Mesothelial cell of epicardium (in vitro differentiated cells): ENCODE data around the gene TYRP1. TPM values are rescaled to one million over a fixed set of nuclear protein-coding genes. Genes with fewer than 3 reads are reported as not detected.

Experiments
- DNase-seq, 2 experiments: peaks; one replicate each; pipeline ENCODE4 v3.0.0; 2021; ENCODE audit warnings: low spot score in 2 of 2; ENCODE audit not compliant: unreplicated experiment in 2 of 2
- H3K27ac Mint-ChIP-seq: 2 replicates; pipeline ENCODE4 v1.8.0; 2021; ENCODE audit warnings: mixed read lengths
- H3K27me3 Mint-ChIP-seq: 2 replicates; pipeline ENCODE4 v1.8.0; 2021; ENCODE audit warnings: low read depth, mixed read lengths
- H3K36me3 Mint-ChIP-seq: 2 replicates; pipeline ENCODE4 v1.8.0; 2021; ENCODE audit warnings: mixed read lengths
- H3K4me1 Mint-ChIP-seq: 2 replicates; pipeline ENCODE4 v1.8.0; 2021; ENCODE audit warnings: mixed read lengths
- H3K4me3 Mint-ChIP-seq: 2 replicates; pipeline ENCODE4 v1.8.0; 2021; ENCODE audit warnings: mild to moderate bottlenecking, moderate library complexity, mixed read lengths
- H3K9me3 Mint-ChIP-seq: 2 replicates; pipeline ENCODE4 v1.8.0; 2021; ENCODE audit warnings: mixed read lengths
- total RNA-seq: library from RNA; stranded (reverse); gene quantifications from 3 replicates; pipeline ENCODE4 v1.2.1, GENCODE V29; 2021
- TF ChIP-seq, protein P1 (sequence below): fragments of 200-600 bp; sonication (generic); IDR thresholded peaks from one replicate; pipeline ENCODE4 v1.5.0; 2021; ENCODE audit warnings: antibody characterized with exemption; ENCODE audit not compliant: unreplicated experiment

Gene TYRP1
- total RNA-seq, 1 donor from 2014 or later = 0.42 TPM

DNA sequence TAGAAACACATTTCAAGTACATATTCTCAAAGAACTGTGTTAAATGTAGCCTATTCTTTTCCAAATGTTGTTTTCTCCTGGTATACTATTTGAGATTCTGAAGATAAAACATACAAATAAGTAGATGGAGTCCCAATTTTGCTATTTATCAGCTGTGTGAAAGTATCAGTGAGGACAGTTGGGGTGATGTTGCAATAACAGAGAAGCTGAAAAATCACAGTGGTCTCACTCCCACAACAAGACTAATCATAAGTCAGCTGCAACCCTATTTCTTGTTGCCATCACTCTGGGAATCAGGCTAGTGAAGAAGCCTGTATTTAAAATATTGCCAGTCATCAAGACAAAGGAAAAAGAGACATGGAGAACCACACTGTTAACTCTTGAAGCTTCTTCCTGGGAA, 55.8 kb downstream of the TYRP1 start:
- no peak for DNase-seq
- Mint-ChIP-seq H3K27ac (no peak overlapping the region), H3K36me3 (no peaks in the 10 kb centered on the region), H3K4me1 (no peaks in the 10 kb centered on the region), H3K4me3 (no peak overlapping the region), H3K9me3 (peaks cover 37% of the 10 kb centered on the region), H3K27me3 (no peaks in the 10 kb centered on the region)
- TF ChIP-seq, protein P1, sequence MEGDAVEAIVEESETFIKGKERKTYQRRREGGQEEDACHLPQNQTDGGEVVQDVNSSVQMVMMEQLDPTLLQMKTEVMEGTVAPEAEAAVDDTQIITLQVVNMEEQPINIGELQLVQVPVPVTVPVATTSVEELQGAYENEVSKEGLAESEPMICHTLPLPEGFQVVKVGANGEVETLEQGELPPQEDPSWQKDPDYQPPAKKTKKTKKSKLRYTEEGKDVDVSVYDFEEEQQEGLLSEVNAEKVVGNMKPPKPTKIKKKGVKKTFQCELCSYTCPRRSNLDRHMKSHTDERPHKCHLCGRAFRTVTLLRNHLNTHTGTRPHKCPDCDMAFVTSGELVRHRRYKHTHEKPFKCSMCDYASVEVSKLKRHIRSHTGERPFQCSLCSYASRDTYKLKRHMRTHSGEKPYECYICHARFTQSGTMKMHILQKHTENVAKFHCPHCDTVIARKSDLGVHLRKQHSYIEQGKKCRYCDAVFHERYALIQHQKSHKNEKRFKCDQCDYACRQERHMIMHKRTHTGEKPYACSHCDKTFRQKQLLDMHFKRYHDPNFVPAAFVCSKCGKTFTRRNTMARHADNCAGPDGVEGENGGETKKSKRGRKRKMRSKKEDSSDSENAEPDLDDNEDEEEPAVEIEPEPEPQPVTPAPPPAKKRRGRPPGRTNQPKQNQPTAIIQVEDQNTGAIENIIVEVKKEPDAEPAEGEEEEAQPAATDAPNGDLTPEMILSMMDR = no peak

DNA sequence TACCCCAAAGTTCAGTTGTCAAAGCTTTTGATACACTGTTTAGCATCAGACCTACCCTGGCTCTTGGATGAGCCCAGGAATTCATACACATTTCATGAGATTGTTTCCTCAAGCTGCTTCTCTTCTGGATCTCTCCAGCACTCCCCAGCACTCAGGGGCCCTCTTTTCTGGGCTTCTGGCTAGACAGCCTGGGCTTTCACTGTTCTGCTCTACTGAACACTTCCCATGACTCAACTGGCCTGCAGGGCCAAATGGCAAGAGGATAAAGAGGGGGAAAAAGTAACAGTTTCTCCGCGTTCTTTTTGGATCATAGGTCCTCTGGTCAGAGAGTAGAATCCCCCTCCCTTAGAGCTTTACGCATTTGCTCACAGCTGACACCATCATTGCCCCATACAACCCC, 60.7 kb downstream of the TYRP1 start:
- TF ChIP-seq, protein P1 = no peak
- Mint-ChIP-seq H3K27me3 (no peaks in the 10 kb centered on the region), H3K27ac (no peak overlapping the region), H3K4me1 (no peaks in the 10 kb centered on the region), H3K4me3 (no peak overlapping the region), H3K9me3 (peaks cover 8% of the 10 kb centered on the region), H3K36me3 (no peaks in the 10 kb centered on the region)
- DNase-seq = no peak

DNA sequence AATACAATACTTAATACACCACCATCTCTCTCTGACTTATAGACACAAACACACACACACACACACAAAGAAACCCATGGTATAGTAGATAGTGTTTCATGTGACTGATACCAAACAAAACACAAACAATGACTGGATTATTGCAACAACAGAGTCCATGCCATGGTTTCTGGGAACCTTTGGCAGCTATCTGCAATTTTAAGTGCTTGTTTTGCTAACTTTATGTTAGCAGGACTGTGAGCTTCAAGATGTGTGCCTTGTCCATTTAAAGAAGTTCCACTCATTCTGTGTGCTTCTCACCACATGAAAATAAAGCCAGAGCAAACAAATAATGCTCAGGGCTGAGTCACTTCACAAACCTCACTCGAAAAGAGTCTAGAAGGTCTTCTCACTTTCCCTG, 66.6 kb downstream of the TYRP1 start:
- no peak for DNase-seq
- no peaks in the 10 kb centered on the region for H3K9me3 Mint-ChIP-seq
- H3K4me1 Mint-ChIP-seq = peaks cover 2% of the 10 kb centered on the region
- H3K27ac Mint-ChIP-seq = no peak overlapping the region
- TF ChIP-seq, protein P1 = no peak
- no peak overlapping the region for H3K4me3 Mint-ChIP-seq
- H3K27me3 Mint-ChIP-seq = no peaks in the 10 kb centered on the region
- H3K36me3 Mint-ChIP-seq = no peaks in the 10 kb centered on the region

Other genes starting within 250 kb of the TYRP1 start
- 31.2 to 33.9 TPM (median 32.7 TPM) in 3 replicates for gene LURAP1L, start 81.6 kb downstream of the TYRP1 start, total RNA-seq